Endothelial cell of umbilical vein (primary cell): ENCODE data around the gene RRP1B.

Experiments
- EZH2 ChIP-seq: IDR thresholded peaks from 2 replicates; pipeline ENCODE4 v1.6.1; 2012; ENCODE audit warnings: borderline replicate concordance, low read depth, mild to moderate bottlenecking, moderate library complexity, low read length, inconsistent platforms; ENCODE audit not compliant: severe bottlenecking
- GATA2 ChIP-seq: IDR thresholded peaks from 2 replicates; pipeline ENCODE4 v1.7.0; 2011; ENCODE audit warnings: low read depth, mild to moderate bottlenecking, moderate library complexity, mixed read lengths, low read length; ENCODE audit not compliant: insufficient read length, insufficient read depth
- POLR2A ChIP-seq: IDR thresholded peaks from 2 replicates; pipeline ENCODE4 v1.6.1; 2012; ENCODE audit warnings: low read depth, mild to moderate bottlenecking, control low read depth, low read length
- POLR2AphosphoS5 ChIP-seq: IDR thresholded peaks from 2 replicates; pipeline ENCODE4 v1.6.1; 2012; ENCODE audit warnings: low read depth, mild to moderate bottlenecking, control low read depth, low read length, moderate library complexity; ENCODE audit not compliant: insufficient read depth
- TF ChIP-seq, protein P1 (sequence below), 2 donors: IDR thresholded peaks; 1 replicate in 1 of 2; 2 replicates in 1 of 2; pipeline ENCODE4 v1.5.1; 2011; ENCODE audit warnings: low read length in 2 of 2, mild to moderate bottlenecking in 2 of 2, moderate library complexity in 2 of 2, control low read depth in 1 of 2, inconsistent platforms in 1 of 2, low read depth in 1 of 2; ENCODE audit not compliant: insufficient read depth in 1 of 2; ENCODE audit errors: extremely low read depth in 1 of 2
- TF ChIP-seq, protein P2 (sequence below): IDR thresholded peaks from 2 replicates; pipeline ENCODE4 v1.6.1; 2011; ENCODE audit not compliant: insufficient read depth, insufficient read length

DNA sequence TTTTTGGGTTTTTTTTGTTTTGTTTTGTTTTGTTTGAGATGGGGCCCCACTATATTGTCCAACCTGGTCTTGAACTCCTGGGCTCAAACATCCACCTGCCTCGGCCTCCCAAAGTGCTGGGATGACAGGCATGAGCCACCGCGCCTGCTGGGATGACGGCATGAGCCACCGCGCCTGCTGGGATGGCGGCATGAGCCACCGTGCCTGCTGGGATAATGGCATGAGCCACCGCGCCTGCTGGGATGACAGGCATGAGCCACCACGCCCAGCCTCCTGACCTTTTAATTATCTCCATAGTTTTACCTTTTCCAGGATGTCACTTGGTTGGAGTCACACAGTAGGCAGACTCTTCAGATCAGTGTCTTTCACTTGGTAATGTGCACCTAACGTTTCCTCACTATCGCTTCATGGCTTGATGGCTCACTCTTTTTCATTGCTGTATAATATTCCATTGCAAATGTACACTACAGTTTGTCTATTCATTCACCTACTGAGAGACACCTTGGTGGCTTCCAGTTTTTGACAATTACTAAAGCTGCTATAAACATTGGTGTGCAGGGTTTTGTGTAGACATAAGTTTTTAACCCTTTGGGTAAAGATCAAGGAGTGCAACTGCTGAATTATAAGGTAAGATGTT lies 49.5 kb downstream of the RRP1B start:
- TF ChIP-seq EZH2 (no peak), POLR2AphosphoS5 (no peak), POLR2A (no peak), GATA2 (no peak)
- TF ChIP-seq, protein P1, sequence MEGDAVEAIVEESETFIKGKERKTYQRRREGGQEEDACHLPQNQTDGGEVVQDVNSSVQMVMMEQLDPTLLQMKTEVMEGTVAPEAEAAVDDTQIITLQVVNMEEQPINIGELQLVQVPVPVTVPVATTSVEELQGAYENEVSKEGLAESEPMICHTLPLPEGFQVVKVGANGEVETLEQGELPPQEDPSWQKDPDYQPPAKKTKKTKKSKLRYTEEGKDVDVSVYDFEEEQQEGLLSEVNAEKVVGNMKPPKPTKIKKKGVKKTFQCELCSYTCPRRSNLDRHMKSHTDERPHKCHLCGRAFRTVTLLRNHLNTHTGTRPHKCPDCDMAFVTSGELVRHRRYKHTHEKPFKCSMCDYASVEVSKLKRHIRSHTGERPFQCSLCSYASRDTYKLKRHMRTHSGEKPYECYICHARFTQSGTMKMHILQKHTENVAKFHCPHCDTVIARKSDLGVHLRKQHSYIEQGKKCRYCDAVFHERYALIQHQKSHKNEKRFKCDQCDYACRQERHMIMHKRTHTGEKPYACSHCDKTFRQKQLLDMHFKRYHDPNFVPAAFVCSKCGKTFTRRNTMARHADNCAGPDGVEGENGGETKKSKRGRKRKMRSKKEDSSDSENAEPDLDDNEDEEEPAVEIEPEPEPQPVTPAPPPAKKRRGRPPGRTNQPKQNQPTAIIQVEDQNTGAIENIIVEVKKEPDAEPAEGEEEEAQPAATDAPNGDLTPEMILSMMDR (IDR thresholded peaks at IDR 0.05; ENCODE audit: extremely low read depth in 1 of 2, insufficient read depth in 1 of 2, low read depth in 1 of 2, low read length in 2 of 2) = no peak
- TF ChIP-seq, protein P2, sequence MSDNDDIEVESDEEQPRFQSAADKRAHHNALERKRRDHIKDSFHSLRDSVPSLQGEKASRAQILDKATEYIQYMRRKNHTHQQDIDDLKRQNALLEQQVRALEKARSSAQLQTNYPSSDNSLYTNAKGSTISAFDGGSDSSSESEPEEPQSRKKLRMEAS = no peak
